GM23338 (cell line): ENCODE measurements around the gene KRT25. TPM values are rescaled to one million over a fixed set of nuclear protein-coding genes. Genes with fewer than 3 reads are reported as not detected.

Experiments used
- ATAC-seq: fragments of 200-7000 bp; cut with Tn5 transposase; 3 replicates; pipeline ENCODE4 v1.9.1; 2020
- DNase-seq: peaks from one replicate; pipeline ENCODE4 v3.0.0-alpha.2; 2015; ENCODE audit warnings: low spot score
- H2AFZ ChIP-seq: fragments of 200-600 bp; sonication (generic); 2 replicates; pipeline ENCODE4 v1.8.0; 2016; ENCODE audit warnings: antibody characterized with exemption, mild to moderate bottlenecking, moderate library complexity
- H3F3A ChIP-seq: fragments of 200-600 bp; sonication (generic); replicated peaks from 2 replicates; pipeline ENCODE4 v1.8.0; 2017; ENCODE audit warnings: antibody characterized with exemption, mixed run types, low read depth
- H3K27ac ChIP-seq: fragments of 200-600 bp; sonication (generic); 2 replicates; pipeline ENCODE4 v1.6.1; 2016; ENCODE audit warnings: low read depth
- H3K27me3 ChIP-seq: fragments of 200-600 bp; sonication (generic); 2 replicates; pipeline ENCODE4 v1.8.0; 2016; ENCODE audit warnings: mild to moderate bottlenecking, mixed run types, moderate library complexity; ENCODE audit not compliant: insufficient read depth
- H3K36me3 ChIP-seq: fragments of 200-600 bp; sonication (generic); 2 replicates; pipeline ENCODE4 v1.8.0; 2016; ENCODE audit warnings: mild to moderate bottlenecking; ENCODE audit not compliant: insufficient read depth
- H3K4me1 ChIP-seq: fragments of 200-600 bp; sonication (generic); 2 replicates; pipeline ENCODE4 v1.8.0; 2016; ENCODE audit warnings: mild to moderate bottlenecking, moderate library complexity; ENCODE audit not compliant: insufficient read depth
- H3K4me2 ChIP-seq: fragments of 200-600 bp; sonication (generic); 2 replicates; pipeline ENCODE4 v1.7.1; 2017; ENCODE audit warnings: mixed run types
- H3K4me3 ChIP-seq: fragments of 200-600 bp; sonication (generic); 2 replicates; pipeline ENCODE4 v1.6.1; 2016; ENCODE audit warnings: mixed run types
- H3K79me2 ChIP-seq: fragments of 200-600 bp; sonication (generic); replicated peaks from 2 replicates; pipeline ENCODE4 v1.8.0; 2017; ENCODE audit warnings: mild to moderate bottlenecking; ENCODE audit not compliant: insufficient read depth
- H3K9me2 ChIP-seq: fragments of 200-600 bp; sonication (generic); 2 replicates; pipeline ENCODE4 v1.8.0; 2017; ENCODE audit not compliant: insufficient read depth
- H4K20me1 ChIP-seq: fragments of 200-600 bp; sonication (generic); replicated peaks from 2 replicates; pipeline ENCODE4 v1.8.0; 2017; ENCODE audit warnings: mild to moderate bottlenecking; ENCODE audit not compliant: insufficient read depth
- H3K27ac Mint-ChIP-seq: 2 replicates; pipeline ENCODE4 v1.8.0; 2020; ENCODE audit warnings: inconsistent platforms, mild to moderate bottlenecking, moderate library complexity, mixed read lengths
- H3K27me3 Mint-ChIP-seq: 3 replicates; pipeline ENCODE4 v1.8.0; 2022; ENCODE audit warnings: low read depth, mild to moderate bottlenecking, moderate library complexity, mixed read lengths, inconsistent platforms; ENCODE audit not compliant: insufficient read depth, poor library complexity
- H3K36me3 Mint-ChIP-seq: 3 replicates; pipeline ENCODE4 v1.8.0; 2021; ENCODE audit warnings: low read depth, mild to moderate bottlenecking, inconsistent platforms, moderate library complexity, mixed read lengths
- H3K4me1 Mint-ChIP-seq: 3 replicates; pipeline ENCODE4 v1.8.0; 2020; ENCODE audit warnings: mild to moderate bottlenecking, inconsistent platforms, mixed read lengths
- H3K4me3 Mint-ChIP-seq: 3 replicates; pipeline ENCODE4 v1.8.0; 2021; ENCODE audit warnings: moderate library complexity, mild to moderate bottlenecking, inconsistent platforms, mixed read lengths
- H3K9me3 Mint-ChIP-seq: 3 replicates; pipeline ENCODE4 v1.8.0; 2020; ENCODE audit warnings: moderate library complexity, mild to moderate bottlenecking, inconsistent platforms, mixed read lengths
- CREB1 ChIP-seq: fragments of 250-450 bp; sonication (Bioruptor Pico); IDR thresholded peaks from 2 replicates; pipeline ENCODE4 v1.5.0; 2020; ENCODE audit warnings: low read depth, mild to moderate bottlenecking, moderate library complexity
- CTCF ChIP-seq, 2 experiments: fragments of 200-600 bp in 1 of 2; sonication (generic) in 1 of 2; conservative IDR thresholded peaks; 2 replicates each; pipeline versions ENCODE4 v1.5.1 to v1.6.1; 2016 to 2017; ENCODE audit warnings: antibody characterized with exemption in 2 of 2, low read depth in 2 of 2, mild to moderate bottlenecking in 2 of 2, moderate library complexity in 1 of 2
- EZH2 ChIP-seq: fragments of 200-600 bp; sonication (generic); IDR thresholded peaks from one replicate; pipeline ENCODE4 v1.8.0; 2017; ENCODE audit warnings: antibody characterized with exemption, mild to moderate bottlenecking, low read depth; ENCODE audit not compliant: unreplicated experiment
- EZH2phosphoT487 ChIP-seq: fragments of 200-600 bp; sonication (generic); IDR thresholded peaks from one replicate; pipeline ENCODE4 v1.8.1; 2018; ENCODE audit warnings: antibody characterized with exemption; ENCODE audit not compliant: unreplicated experiment
- JUNB ChIP-seq: IDR thresholded peaks from one replicate; pipeline ENCODE4 v1.6.1; 2016; ENCODE audit warnings: antibody characterized with exemption; ENCODE audit not compliant: unreplicated experiment
- NANOG ChIP-seq: IDR thresholded peaks from 2 replicates; pipeline ENCODE4 v1.6.1; 2016; ENCODE audit warnings: antibody characterized with exemption, borderline replicate concordance
- POLR2AphosphoS5 ChIP-seq: IDR thresholded peaks from 2 replicates; pipeline ENCODE4 v1.6.1; 2016; ENCODE audit warnings: antibody characterized with exemption, low read depth
- REST ChIP-seq: IDR thresholded peaks from one replicate; pipeline ENCODE4 v1.6.1; 2018; ENCODE audit warnings: antibody characterized with exemption; ENCODE audit not compliant: unreplicated experiment
- STAT1 ChIP-seq: IDR thresholded peaks from one replicate; pipeline ENCODE4 v1.6.1; 2016; ENCODE audit warnings: antibody characterized with exemption; ENCODE audit not compliant: unreplicated experiment
- ZNF114 ChIP-seq: fragments of 250-450 bp; sonication (Bioruptor Pico); IDR thresholded peaks from 2 replicates; pipeline ENCODE4 v1.5.0; 2020; ENCODE audit warnings: mild to moderate bottlenecking, moderate library complexity
- ZNF331 ChIP-seq: fragments of 250-450 bp; sonication (Bioruptor Pico); IDR thresholded peaks from 2 replicates; pipeline ENCODE4 v1.5.0; 2020; ENCODE audit warnings: low read depth, mild to moderate bottlenecking, moderate library complexity
- ZNF462 ChIP-seq: fragments of 250-450 bp; sonication (Bioruptor Pico); IDR thresholded peaks from 2 replicates; pipeline ENCODE4 v1.5.0; 2020; ENCODE audit warnings: mild to moderate bottlenecking, moderate library complexity
- polyA plus RNA-seq: library from polyadenylated mRNA; unstranded; fragments of >200 nt; fragmentation: Nextera tagmentation; extraction: Ambion mirVana; gene quantifications from 2 replicates; pipeline ENCODE4 v1.2.1, GENCODE V29; 2016
- total RNA-seq: library from RNA; depleted of rRNA; stranded (reverse); fragments of >200 nt; shearing (Covaris generic); gene quantifications from 2 replicates; pipeline ENCODE4 v1.2.3, GENCODE V29; 2014

The KRT25 gene
- total and polyA plus RNA-seq, 2 experiments from 2014 or later: not detected

GRCh38 chr17:40703652-40704051 is 51.5 kb downstream of the KRT25 start, which contains the start of gene KRT24:
TSS of gene KRT24 (minus strand) at chr17:40703752. CDS start at chr17:40703693, 59 bp downstream.
- DNase-seq (no peak), ATAC-seq (no peak)
- no peak within 1 kb of the TSS for H3K27ac Mint-ChIP-seq
- Histone ChIP-seq H3K36me3 (no peaks in the 10 kb centered on the region), H3K9me2 (0 out of 2 replicates have a peak, but pooled peaks cover 4% of the 10 kb centered on the region), H3F3A (no peaks in the 10 kb centered on the region), H2AFZ (no peak within 1 kb of the TSS), H3K27me3 (no peaks in the 10 kb centered on the region), H3K4me2 (no peak within 1 kb of the TSS), H3K79me2 (no peaks in the 10 kb centered on the region), H3K4me3 (no peak within 1 kb of the TSS), H3K27ac (no peak within 1 kb of the TSS), H4K20me1 (no peaks in the 10 kb centered on the region), H3K4me1 (no peaks in the 10 kb centered on the region)
- H3K27me3 Mint-ChIP-seq: no peaks in the 10 kb centered on the region
- no peak within 1 kb of the TSS for H3K4me3 Mint-ChIP-seq
- TF ChIP-seq ZNF462 (CRISPR knock-in tag) (no peak), ZNF331 (CRISPR knock-in tag) (no peak), STAT1 (no peak), REST (no peak), CTCF (conservative IDR thresholded peaks at IDR 0.05; ENCODE audit: low read depth in 2 of 2) (no peak), EZH2 (no peak), ZNF114 (CRISPR knock-in tag) (no peak), NANOG (no peak), POLR2AphosphoS5 (no peak), EZH2phosphoT487 (no peak), CREB1 (CRISPR knock-in tag) (no peak), JUNB (no peak)
- peaks cover 4% of the 10 kb centered on the region; the same call in 1 of the 3 replicates for H3K4me1 Mint-ChIP-seq
- H3K36me3 Mint-ChIP-seq: no peaks in the 10 kb centered on the region
- no peaks in the 10 kb centered on the region for H3K9me3 Mint-ChIP-seq
